Suprapubic skin (tissue), 4 donors: ENCODE measurements around the gene GOLM1.

ENCODE experiments used
- CTCF ChIP-seq, 2 donors: fragments of 200-600 bp in 1 of 2; fragments of 450-650 bp in 1 of 2; sonication (generic) in 1 of 2; IDR thresholded peaks; one replicate each; pipeline ENCODE4 v1.5.1; 2016 to 2019; ENCODE audit warnings: antibody characterized with exemption in 2 of 2, mild to moderate bottlenecking in 1 of 2, moderate library complexity in 1 of 2
- EP300 ChIP-seq: sonication (generic); formaldehyde crosslinking; IDR thresholded peaks from one replicate; pipeline ENCODE4 v1.6.1; 2017; ENCODE audit warnings: antibody characterized with exemption
- POLR2A ChIP-seq, 2 donors: fragments of 450-650 bp; IDR thresholded peaks; one replicate each; pipeline ENCODE4 v1.6.1; 2017; ENCODE audit warnings: antibody characterized with exemption in 2 of 2, mild to moderate bottlenecking in 2 of 2, moderate library complexity in 2 of 2
- POLR2AphosphoS5 ChIP-seq, 3 donors: sonication (generic); formaldehyde crosslinking; IDR thresholded peaks; one replicate each; pipeline ENCODE4 v1.6.1; 2017; ENCODE audit warnings: antibody characterized with exemption in 3 of 3

GRCh38 chr9:86054695-86055094 lies 44.7 kb downstream of the GOLM1 start:
- TF ChIP-seq CTCF (IDR thresholded peaks at IDR 0.05), result no peak
- TF ChIP-seq EP300, result no peak
- TF ChIP-seq POLR2AphosphoS5 (IDR thresholded peaks at IDR 0.05), result no peak
- TF ChIP-seq POLR2A (IDR thresholded peaks at IDR 0.05), result no peak
